Transverse colon (tissue), 4 donors: Measurements from ENCODE around the gene HYI.

Experiments used
- EP300 ChIP-seq: sonication (generic); formaldehyde crosslinking; IDR thresholded peaks from one replicate; pipeline ENCODE4 v1.6.1; 2017; ENCODE audit warnings: antibody characterized with exemption, low read depth
- POLR2A ChIP-seq: fragments of 450-650 bp; IDR thresholded peaks from one replicate; pipeline ENCODE4 v1.6.1; 2016; ENCODE audit warnings: antibody characterized with exemption, mild to moderate bottlenecking, moderate library complexity
- POLR2AphosphoS5 ChIP-seq, 3 donors: sonication (generic); formaldehyde crosslinking; IDR thresholded peaks; one replicate each; pipeline ENCODE4 v1.6.1; 2016; ENCODE audit warnings: antibody characterized with exemption in 3 of 3
- TF ChIP-seq, protein P1 (sequence below), 5 experiments: fragments of 200-600 bp in 3 of 5; fragments of 450-650 bp in 2 of 5; sonication (generic) in 3 of 5; IDR thresholded peaks; 1 replicate in 2 of 5; 2 replicates in 3 of 5; pipeline ENCODE4 v1.5.1; 2016 to 2017; ENCODE audit warnings: antibody characterized with exemption in 5 of 5, inconsistent platforms in 3 of 5, mild to moderate bottlenecking in 2 of 5, moderate library complexity in 1 of 5

DNA sequence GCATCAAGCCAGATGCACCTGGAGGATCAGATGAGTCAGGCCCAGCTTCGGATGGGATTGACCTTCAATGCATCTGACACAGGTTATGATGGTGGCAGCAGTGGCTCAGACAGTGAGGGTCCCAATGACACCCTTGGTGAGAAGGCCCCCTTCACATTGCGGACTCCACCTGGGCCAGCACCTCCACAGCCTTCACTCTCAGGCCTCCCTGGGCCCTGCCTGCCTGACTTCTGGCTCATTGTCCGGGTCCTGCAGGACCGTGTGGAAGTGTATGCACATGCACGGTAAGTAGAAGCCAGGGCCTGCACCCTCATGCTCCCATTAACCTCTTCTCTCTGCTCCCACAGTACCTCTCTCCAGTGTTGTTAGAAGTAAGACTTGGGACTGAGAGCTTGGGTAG lies 20.8 kb downstream of the HYI start:
- TF ChIP-seq, protein P1, sequence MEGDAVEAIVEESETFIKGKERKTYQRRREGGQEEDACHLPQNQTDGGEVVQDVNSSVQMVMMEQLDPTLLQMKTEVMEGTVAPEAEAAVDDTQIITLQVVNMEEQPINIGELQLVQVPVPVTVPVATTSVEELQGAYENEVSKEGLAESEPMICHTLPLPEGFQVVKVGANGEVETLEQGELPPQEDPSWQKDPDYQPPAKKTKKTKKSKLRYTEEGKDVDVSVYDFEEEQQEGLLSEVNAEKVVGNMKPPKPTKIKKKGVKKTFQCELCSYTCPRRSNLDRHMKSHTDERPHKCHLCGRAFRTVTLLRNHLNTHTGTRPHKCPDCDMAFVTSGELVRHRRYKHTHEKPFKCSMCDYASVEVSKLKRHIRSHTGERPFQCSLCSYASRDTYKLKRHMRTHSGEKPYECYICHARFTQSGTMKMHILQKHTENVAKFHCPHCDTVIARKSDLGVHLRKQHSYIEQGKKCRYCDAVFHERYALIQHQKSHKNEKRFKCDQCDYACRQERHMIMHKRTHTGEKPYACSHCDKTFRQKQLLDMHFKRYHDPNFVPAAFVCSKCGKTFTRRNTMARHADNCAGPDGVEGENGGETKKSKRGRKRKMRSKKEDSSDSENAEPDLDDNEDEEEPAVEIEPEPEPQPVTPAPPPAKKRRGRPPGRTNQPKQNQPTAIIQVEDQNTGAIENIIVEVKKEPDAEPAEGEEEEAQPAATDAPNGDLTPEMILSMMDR (IDR thresholded peaks at IDR 0.05): no peak
- TF ChIP-seq POLR2AphosphoS5 (IDR thresholded peaks at IDR 0.05) (no peak), POLR2A (no peak), EP300 (no peak)
